ENCODE results near the gene ATOX1. TPM values are rescaled to one million over a fixed set of nuclear protein-coding genes. Genes with fewer than 3 reads are reported as not detected.

The ATOX1 gene
- total and polyA plus RNA-seq, 2 of the 13 experiments (the other 11 are each of a cell fraction or from before 2014, with no cell fraction given) = 62.4 to 124 TPM

DNA sequence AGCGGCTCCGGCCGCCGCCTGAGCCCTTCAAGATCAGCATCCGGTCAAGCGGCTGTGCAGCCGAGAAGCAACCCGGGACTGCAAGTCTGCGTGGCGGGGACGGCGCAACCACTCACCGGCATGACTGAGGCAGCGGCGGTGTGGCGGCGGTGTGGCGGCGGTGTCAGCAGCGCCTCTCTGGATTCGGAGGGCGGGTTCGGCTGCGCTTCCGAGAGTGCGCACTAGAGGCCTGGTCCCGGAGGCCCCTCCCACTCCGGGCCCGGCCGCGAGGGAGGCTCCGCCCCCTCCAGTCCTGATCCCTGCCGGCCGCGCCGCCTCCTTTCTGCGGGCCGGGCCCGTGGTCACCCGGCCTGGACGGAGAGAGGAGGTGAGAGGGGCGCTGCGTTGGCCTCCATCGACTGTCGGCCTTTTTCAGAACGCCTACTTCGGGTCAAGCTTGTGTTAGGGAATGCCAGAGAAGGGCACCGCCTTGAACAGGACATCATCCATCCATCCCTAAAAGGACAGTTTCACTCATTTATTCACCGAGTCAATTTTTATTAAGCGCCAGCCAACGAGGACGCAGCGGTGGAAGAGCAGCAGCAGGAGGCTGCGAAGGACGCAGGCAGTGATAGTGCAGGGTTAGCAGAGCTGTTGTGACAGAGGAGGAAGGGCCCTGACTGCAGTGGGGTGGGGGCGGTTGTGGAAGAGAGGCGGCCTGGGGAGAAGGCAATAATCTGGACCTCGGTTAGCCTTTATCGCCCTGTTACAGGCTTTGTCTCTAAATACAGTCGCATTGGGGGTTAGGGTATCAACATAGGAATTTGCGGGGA is at the start of gene ATOX1 (continued):
- TF ChIP-seq NR1H2 (CRISPR knock-in tag; IDR thresholded peaks at IDR 0.05; ENCODE audit: borderline replicate concordance, low read depth) (no peak), ZNF790 (CRISPR knock-in tag; IDR thresholded peaks at IDR 0.05; ENCODE audit: borderline replicate concordance) (no peak), CAMTA2 (CRISPR knock-in tag; IDR thresholded peaks at IDR 0.05; ENCODE audit: borderline replicate concordance) (0 out of 2 replicates have a peak, but pooled peaks have one; percentile 63), SRY (CRISPR knock-in tag; IDR thresholded peaks at IDR 0.05) (peak; percentile 53; the same call in 1 of the 2 replicates), ETV5 (CRISPR knock-in tag; IDR thresholded peaks at IDR 0.05; ENCODE audit: borderline replicate concordance) (0 out of 2 replicates have a peak, but pooled peaks have one; percentile 3), ZNF552 (CRISPR knock-in tag; IDR thresholded peaks at IDR 0.05; ENCODE audit: borderline replicate concordance) (no peak), TEAD3 (CRISPR knock-in tag; optimal IDR thresholded peaks at IDR 0.05; ENCODE audit: borderline replicate concordance) (peak; percentile 28), ZNF274 (CRISPR knock-in tag; IDR thresholded peaks at IDR 0.05) (peak; percentile 72; the same call in 1 of the 2 replicates), ZNF12 (CRISPR knock-in tag; IDR thresholded peaks at IDR 0.05) (0 out of 2 replicates have a peak, but pooled peaks have one; percentile 41), ZNF709 (CRISPR knock-in tag; IDR thresholded peaks at IDR 0.05) (peak; percentile 85), CBX1 (IDR thresholded peaks at IDR 0.05; ENCODE audit: low read depth) (peak; percentile 46), HIVEP1 (CRISPR knock-in tag; IDR thresholded peaks at IDR 0.05) (peak; percentile 41; the same call in 1 of the 2 replicates), U2AF1 (optimal IDR thresholded peaks at IDR 0.05; ENCODE audit: low read depth, low read length) (peak; percentile 55), ZNF607 (CRISPR knock-in tag; IDR thresholded peaks at IDR 0.05; ENCODE audit: borderline replicate concordance) (no peak), ZNF24 (IDR thresholded peaks at IDR 0.05) (no peak), GATAD2A (CRISPR knock-in tag; IDR thresholded peaks at IDR 0.05) (peak; percentile 62), JARID2 (CRISPR knock-in tag; IDR thresholded peaks at IDR 0.05; ENCODE audit: insufficient replicate concordance) (peak; percentile 45), SKI (IDR thresholded peaks at IDR 0.05; ENCODE audit: partially characterized antibody) (peak; percentile 14), KLF11 (CRISPR knock-in tag; IDR thresholded peaks at IDR 0.05) (peak; percentile 73), ZSCAN25 (CRISPR knock-in tag; IDR thresholded peaks at IDR 0.05) (peak; percentile 88)
- TF ChIP-seq, protein P1, sequence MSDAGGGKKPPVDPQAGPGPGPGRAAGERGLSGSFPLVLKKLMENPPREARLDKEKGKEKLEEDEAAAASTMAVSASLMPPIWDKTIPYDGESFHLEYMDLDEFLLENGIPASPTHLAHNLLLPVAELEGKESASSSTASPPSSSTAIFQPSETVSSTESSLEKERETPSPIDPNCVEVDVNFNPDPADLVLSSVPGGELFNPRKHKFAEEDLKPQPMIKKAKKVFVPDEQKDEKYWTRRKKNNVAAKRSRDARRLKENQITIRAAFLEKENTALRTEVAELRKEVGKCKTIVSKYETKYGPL (CRISPR knock-in tag; IDR thresholded peaks at IDR 0.05) = no peak
- TF ChIP-seq, protein P2, sequence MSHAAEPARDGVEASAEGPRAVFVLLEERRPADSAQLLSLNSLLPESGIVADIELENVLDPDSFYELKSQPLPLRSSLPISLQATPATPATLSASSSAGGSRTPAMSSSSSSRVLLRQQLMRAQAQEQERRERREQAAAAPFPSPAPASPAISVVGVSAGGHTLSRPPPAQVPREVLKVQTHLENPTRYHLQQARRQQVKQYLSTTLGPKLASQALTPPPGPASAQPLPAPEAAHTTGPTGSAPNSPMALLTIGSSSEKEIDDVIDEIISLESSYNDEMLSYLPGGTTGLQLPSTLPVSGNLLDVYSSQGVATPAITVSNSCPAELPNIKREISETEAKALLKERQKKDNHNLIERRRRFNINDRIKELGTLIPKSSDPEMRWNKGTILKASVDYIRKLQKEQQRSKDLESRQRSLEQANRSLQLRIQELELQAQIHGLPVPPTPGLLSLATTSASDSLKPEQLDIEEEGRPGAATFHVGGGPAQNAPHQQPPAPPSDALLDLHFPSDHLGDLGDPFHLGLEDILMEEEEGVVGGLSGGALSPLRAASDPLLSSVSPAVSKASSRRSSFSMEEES (CRISPR knock-in tag; IDR thresholded peaks at IDR 0.05) = peak; percentile 55; the same call in 1 of the 2 replicates
- TF ChIP-seq, protein P3, sequence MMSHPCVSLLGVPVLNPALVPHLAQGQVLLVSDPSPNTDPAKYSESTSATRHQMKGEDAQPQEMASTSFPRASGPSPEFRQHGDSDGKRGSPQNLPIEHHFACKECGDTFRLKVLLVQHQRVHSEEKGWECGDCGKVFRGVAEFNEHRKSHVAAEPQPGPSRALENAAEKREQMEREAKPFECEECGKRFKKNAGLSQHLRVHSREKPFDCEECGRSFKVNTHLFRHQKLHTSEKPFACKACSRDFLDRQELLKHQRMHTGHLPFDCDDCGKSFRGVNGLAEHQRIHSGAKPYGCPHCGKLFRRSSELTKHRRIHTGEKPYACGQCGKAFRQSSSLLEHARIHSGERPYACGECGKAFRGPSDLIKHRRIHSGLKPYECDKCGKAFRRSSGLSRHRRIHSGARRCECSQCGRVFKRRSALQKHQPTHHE (CRISPR knock-in tag; IDR thresholded peaks at IDR 0.05; ENCODE audit: borderline replicate concordance) = 0 out of 2 replicates have a peak, but pooled peaks have one; percentile 57
- TF ChIP-seq, protein P4, sequence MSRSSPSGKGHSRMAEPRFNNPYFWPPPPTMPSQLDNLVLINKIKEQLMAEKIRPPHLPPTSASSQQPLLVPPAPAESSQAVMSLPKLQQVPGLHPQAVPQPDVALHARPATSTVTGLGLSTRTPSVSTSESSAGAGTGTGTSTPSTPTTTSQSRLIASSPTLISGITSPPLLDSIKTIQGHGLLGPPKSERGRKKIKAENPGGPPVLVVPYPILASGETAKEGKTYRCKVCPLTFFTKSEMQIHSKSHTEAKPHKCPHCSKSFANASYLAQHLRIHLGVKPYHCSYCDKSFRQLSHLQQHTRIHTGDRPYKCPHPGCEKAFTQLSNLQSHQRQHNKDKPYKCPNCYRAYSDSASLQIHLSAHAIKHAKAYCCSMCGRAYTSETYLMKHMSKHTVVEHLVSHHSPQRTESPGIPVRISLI (CRISPR knock-in tag; IDR thresholded peaks at IDR 0.05; ENCODE audit: borderline replicate concordance) = 0 out of 2 replicates have a peak, but pooled peaks have one; percentile 16
- TF ChIP-seq, protein P5, sequence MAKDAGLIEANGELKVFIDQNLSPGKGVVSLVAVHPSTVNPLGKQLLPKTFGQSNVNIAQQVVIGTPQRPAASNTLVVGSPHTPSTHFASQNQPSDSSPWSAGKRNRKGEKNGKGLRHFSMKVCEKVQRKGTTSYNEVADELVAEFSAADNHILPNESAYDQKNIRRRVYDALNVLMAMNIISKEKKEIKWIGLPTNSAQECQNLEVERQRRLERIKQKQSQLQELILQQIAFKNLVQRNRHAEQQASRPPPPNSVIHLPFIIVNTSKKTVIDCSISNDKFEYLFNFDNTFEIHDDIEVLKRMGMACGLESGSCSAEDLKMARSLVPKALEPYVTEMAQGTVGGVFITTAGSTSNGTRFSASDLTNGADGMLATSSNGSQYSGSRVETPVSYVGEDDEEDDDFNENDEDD (CRISPR knock-in tag; IDR thresholded peaks at IDR 0.05; ENCODE audit: borderline replicate concordance) = peak; percentile 13; the same call in 1 of the 2 replicates

Data from HepG2 (cell line).